GM12874 (cell line): ENCODE results near the gene NFIA.

ENCODE experiments used
- CTCF ChIP-seq: IDR thresholded peaks from 2 replicates; pipeline ENCODE4 v1.5.1; 2011; ENCODE audit warnings: low read depth, mild to moderate bottlenecking, control low read depth, low read length, moderate library complexity; ENCODE audit not compliant: insufficient read depth

Gene NFIA

GRCh38 chr1:61433646-61434045 lies 351.3 kb downstream of the NFIA start:
- no peak for TF ChIP-seq CTCF

- no peak for TF ChIP-seq CTCF
Observed at GRCh38 chr1:61434276-61434675, 351.9 kb downstream of the NFIA start.

GRCh38 chr1:61435226-61435625 lies 352.9 kb downstream of the NFIA start:
- no peak for TF ChIP-seq CTCF

GRCh38 chr1:61436016-61436415 lies 353.7 kb downstream of the NFIA start:
- TF ChIP-seq CTCF: peak; percentile 17; the same call in 1 of the 2 replicates

GRCh38 chr1:61436491-61437120 lies 354.2 kb downstream of the NFIA start:
- TF ChIP-seq CTCF: no peak

- TF ChIP-seq CTCF: no peak
Observed at GRCh38 chr1:61439234-61439633, 356.9 kb downstream of the NFIA start.

- no peak for TF ChIP-seq CTCF
Observed at GRCh38 chr1:61441723-61442262, 359.4 kb downstream of the NFIA start.
